ENCODE measurements around the gene TAS2R60.
"Not testable (repeated sequence)": the region's sequence is repeated elsewhere in the genome, so short reads cannot be mapped to it uniquely, and the experiment has no call there.

The TAS2R60 gene

GRCh38 chr7:143484119-143484518 lies 40.9 kb downstream of the TAS2R60 start:
- no peaks in the 10 kb centered on the region for H3K27me3 ChIP-seq (ENCODE audit: insufficient read depth, low read depth, severe bottlenecking)
- H3K9me3 ChIP-seq (ENCODE audit: severe bottlenecking) = no peaks in the 10 kb centered on the region
- TF ChIP-seq CTCF (IDR thresholded peaks at IDR 0.05; ENCODE audit: low read depth, low read length) = no peak
- H3K4me3 ChIP-seq (ENCODE audit: low read depth, low read length) = no peak overlapping the region
- H3K27ac ChIP-seq = no peak overlapping the region
- no peaks in the 10 kb centered on the region for H3K36me3 ChIP-seq
- no peak for DNase-seq

- no peak overlapping the region for H3K27ac ChIP-seq
- H3K27me3 ChIP-seq (ENCODE audit: insufficient read depth, low read depth, severe bottlenecking) = no peaks in the 10 kb centered on the region
- no peaks in the 10 kb centered on the region for H3K36me3 ChIP-seq
- no peak for TF ChIP-seq CTCF (IDR thresholded peaks at IDR 0.05; ENCODE audit: low read depth, low read length)
- no peak for DNase-seq
- no peaks in the 10 kb centered on the region for H3K9me3 ChIP-seq (ENCODE audit: severe bottlenecking)
- H3K4me3 ChIP-seq (ENCODE audit: low read depth, low read length) = no peak overlapping the region
Measured at GRCh38 chr7:143485094-143485493, 41.8 kb downstream of the TAS2R60 start.

- no peak for TF ChIP-seq CTCF (IDR thresholded peaks at IDR 0.05; ENCODE audit: low read depth, low read length)
- no peaks in the 10 kb centered on the region for H3K36me3 ChIP-seq
- no peak for DNase-seq
- no peak overlapping the region for H3K27ac ChIP-seq
- H3K9me3 ChIP-seq (ENCODE audit: severe bottlenecking) = no peaks in the 10 kb centered on the region
- H3K27me3 ChIP-seq (ENCODE audit: insufficient read depth, low read depth, severe bottlenecking) = no peaks in the 10 kb centered on the region
- H3K4me3 ChIP-seq (ENCODE audit: low read depth, low read length) = no peak overlapping the region
Measured at GRCh38 chr7:143485500-143485899, 42.2 kb downstream of the TAS2R60 start.

- H3K27me3 ChIP-seq (ENCODE audit: insufficient read depth, low read depth, severe bottlenecking); H3K4me3 ChIP-seq (ENCODE audit: low read depth, low read length); H3K36me3 ChIP-seq; DNase-seq; H3K9me3 ChIP-seq (ENCODE audit: severe bottlenecking); H3K27ac ChIP-seq: not testable (repeated sequence)
Measured at GRCh38 chr7:143486266-143486665, 43.0 kb downstream of the TAS2R60 start.

GRCh38 chr7:143487061-143487460 lies 43.8 kb downstream of the TAS2R60 start:
- Histone ChIP-seq H3K9me3 (ENCODE audit: severe bottlenecking) (no peaks in the 10 kb centered on the region), H3K4me3 (ENCODE audit: low read depth, low read length) (no peak overlapping the region), H3K36me3 (no peaks in the 10 kb centered on the region), H3K27ac (no peak overlapping the region), H3K27me3 (ENCODE audit: insufficient read depth, low read depth, severe bottlenecking) (no peaks in the 10 kb centered on the region)
- TF ChIP-seq CTCF (IDR thresholded peaks at IDR 0.05; ENCODE audit: low read depth, low read length) = no peak
- no peak for DNase-seq

GRCh38 chr7:143487566-143487965 lies 44.3 kb downstream of the TAS2R60 start:
- TF ChIP-seq CTCF (IDR thresholded peaks at IDR 0.05; ENCODE audit: low read depth, low read length) = no peak
- H3K36me3 ChIP-seq = no peaks in the 10 kb centered on the region
- H3K27ac ChIP-seq = no peak overlapping the region
- DNase-seq = no peak
- H3K27me3 ChIP-seq (ENCODE audit: insufficient read depth, low read depth, severe bottlenecking) = no peaks in the 10 kb centered on the region
- no peak overlapping the region for H3K4me3 ChIP-seq (ENCODE audit: low read depth, low read length)
- H3K9me3 ChIP-seq (ENCODE audit: severe bottlenecking) = no peaks in the 10 kb centered on the region
